DMS53 (cell line): Measurements from ENCODE around the gene CFAP300.

ENCODE experiments used
- DNase-seq: peaks from one replicate; lab custom pipeline; 2025; lab: John Stamatoyannopoulos, UW

Gene CFAP300

GRCh38 chr11:102047305-102047924, at the start of gene CFAP300:
Gene CFAP300, plus strand, starts transcription at chr11:102047437. Its CDS starts 34 bp downstream, at chr11:102047471.
- peak; percentile 95 for DNase-seq

GRCh38 chr11:102001657-102002338, 45.4 kb upstream of the CFAP300 start:
- no peak for DNase-seq

- DNase-seq: no peak
Observed at GRCh38 chr11:102004220-102004619, 43.0 kb upstream of the CFAP300 start.

- DNase-seq: no peak
Observed at GRCh38 chr11:102005306-102005705, 41.9 kb upstream of the CFAP300 start.

GRCh38 chr11:102006835-102007566, 40.2 kb upstream of the CFAP300 start:
- peak; percentile 66 for DNase-seq

- DNase-seq: peak; percentile 90
Observed at GRCh38 chr11:102007567-102008437, 39.4 kb upstream of the CFAP300 start.

GRCh38 chr11:102010776-102011494, 36.3 kb upstream of the CFAP300 start:
- DNase-seq: peak; percentile 53

GRCh38 chr11:102012946-102013345, 34.3 kb upstream of the CFAP300 start:
- no peak for DNase-seq

- no peak for DNase-seq
Observed at GRCh38 chr11:102014756-102015155, 32.5 kb upstream of the CFAP300 start.

- DNase-seq: no peak
Observed at GRCh38 chr11:102017026-102017425, 30.2 kb upstream of the CFAP300 start.

GRCh38 chr11:102026217-102026616, 21.0 kb upstream of the CFAP300 start:
- no peak for DNase-seq

GRCh38 chr11:102026959-102027358, 20.3 kb upstream of the CFAP300 start:
- no peak for DNase-seq

- DNase-seq: no peak
Observed at GRCh38 chr11:102036757-102037156, 10.5 kb upstream of the CFAP300 start.

GRCh38 chr11:102046841-102047240, 396 bp upstream of the CFAP300 start:
- DNase-seq: no peak

- DNase-seq: no peak
Observed at GRCh38 chr11:102050927-102051575, 3.8 kb downstream of the CFAP300 start.

GRCh38 chr11:102061276-102061675, 14.0 kb downstream of the CFAP300 start:
- DNase-seq: peak; percentile 11

- no peak for DNase-seq
Observed at GRCh38 chr11:102062106-102062505, 14.9 kb downstream of the CFAP300 start.

GRCh38 chr11:102064316-102064715, 17.1 kb downstream of the CFAP300 start:
- peak; percentile 40 for DNase-seq

- no peak for DNase-seq
Observed at GRCh38 chr11:102070766-102071165, 23.5 kb downstream of the CFAP300 start.

GRCh38 chr11:102071497-102072472, 24.5 kb downstream of the CFAP300 start:
- no peak for DNase-seq
